ENCODE data around the gene HS3ST6. TPM values are rescaled to one million over a fixed set of nuclear protein-coding genes. Genes with fewer than 3 reads are reported as not detected.

Gene HS3ST6
- total RNA-seq, 2 experiments from 2014 or later, result not detected

GRCh38 chr16:1938910-1939309 is 20.7 kb upstream of the HS3ST6 start:
- BruUV-seq (replicated peaks), result no TSS peak
- Histone ChIP-seq H3K4me2 (ENCODE audit: low read length) (no peak overlapping the region), H3K36me3 (ENCODE audit: insufficient read depth, low read length) (no peaks in the 10 kb centered on the region), H4K20me1 (ENCODE audit: insufficient read depth, low read length) (no peaks in the 10 kb centered on the region), H3K4me1 (ENCODE audit: insufficient read depth, low read length, poor library complexity, severe bottlenecking) (peaks cover 18% of the 10 kb centered on the region), H3K9me3 (ENCODE audit: low read length) (no peaks in the 10 kb centered on the region), H3K27ac (ENCODE audit: low read depth, low read length, poor library complexity, severe bottlenecking) (no peak overlapping the region), H3K4me3 (ENCODE audit: low read depth, low read length, poor library complexity, severe bottlenecking) (no peak overlapping the region), H3K9me2 (ENCODE audit: insufficient read depth, low read length) (no peaks in the 10 kb centered on the region), H2AFZ (ENCODE audit: low read length) (no peak overlapping the region), H3K79me2 (ENCODE audit: insufficient read depth, low read depth, low read length) (no peaks in the 10 kb centered on the region)
- intact Hi-C loops (cut with micrococcal nuclease; ENCODE audit: unreplicated experiment), result no loop called here
- TF ChIP-seq CTCF (conservative IDR thresholded peaks at IDR 0.05; ENCODE audit: low read length) (no peak), EZH2phosphoT487 (IDR thresholded peaks at IDR 0.05; ENCODE audit: borderline replicate concordance, low read depth, low read length) (no peak)
- no peak for DNase-seq (ENCODE audit: low spot score)
- POLR2A ChIA-PET, result interaction anchor here (0.5 kb wide), 2 partner anchors 9 to 17 kb away, joined by 3 read pairs; no protein-coding TSS in a partner anchor
- CTCF ChIA-PET (ENCODE audit: unreplicated experiment), result no interaction called here

- no peaks in the 10 kb centered on the region for H3K79me2 ChIP-seq (ENCODE audit: insufficient read depth, low read depth, low read length)
- TF ChIP-seq CTCF (conservative IDR thresholded peaks at IDR 0.05; ENCODE audit: low read length) (no peak), EZH2phosphoT487 (IDR thresholded peaks at IDR 0.05; ENCODE audit: borderline replicate concordance, low read depth, low read length) (no peak)
- DNase-seq (ENCODE audit: low spot score), result no peak
- no peaks in the 10 kb centered on the region for H3K36me3 ChIP-seq (ENCODE audit: insufficient read depth, low read length)
- no peak overlapping the region for H2AFZ ChIP-seq (ENCODE audit: low read length)
- H3K9me2 ChIP-seq (ENCODE audit: insufficient read depth, low read length), result no peaks in the 10 kb centered on the region
- H3K4me1 ChIP-seq (ENCODE audit: insufficient read depth, low read length, poor library complexity, severe bottlenecking), result peaks cover 13% of the 10 kb centered on the region
- H3K4me3 ChIP-seq (ENCODE audit: low read depth, low read length, poor library complexity, severe bottlenecking), result no peak overlapping the region
- H3K9me3 ChIP-seq (ENCODE audit: low read length), result no peaks in the 10 kb centered on the region
- ChIA-PET POLR2A (interaction anchor here (0.5 kb wide), 2 partner anchors 10 to 18 kb away, joined by 3 read pairs; no protein-coding TSS in a partner anchor), CTCF (ENCODE audit: unreplicated experiment) (no interaction called here)
- TSS peak; percentile 62 for BruUV-seq (replicated peaks)
- no peak overlapping the region for H3K4me2 ChIP-seq (ENCODE audit: low read length)
- intact Hi-C loops (cut with micrococcal nuclease; ENCODE audit: unreplicated experiment), result no loop called here
- no peak overlapping the region for H3K27ac ChIP-seq (ENCODE audit: low read depth, low read length, poor library complexity, severe bottlenecking)
- no peaks in the 10 kb centered on the region for H4K20me1 ChIP-seq (ENCODE audit: insufficient read depth, low read length)
Measured at GRCh38 chr16:1938316-1938715, 20.1 kb upstream of the HS3ST6 start.

- DNase-seq (ENCODE audit: low spot score), result no peak
- Histone ChIP-seq H3K27ac (ENCODE audit: low read depth, low read length, poor library complexity, severe bottlenecking) (no peak overlapping the region), H3K4me2 (ENCODE audit: low read length) (no peak overlapping the region), H2AFZ (ENCODE audit: low read length) (no peak overlapping the region), H3K36me3 (ENCODE audit: insufficient read depth, low read length) (no peaks in the 10 kb centered on the region), H3K4me3 (ENCODE audit: low read depth, low read length, poor library complexity, severe bottlenecking) (no peak overlapping the region), H3K4me1 (ENCODE audit: insufficient read depth, low read length, poor library complexity, severe bottlenecking) (peaks cover 6% of the 10 kb centered on the region), H3K79me2 (ENCODE audit: insufficient read depth, low read depth, low read length) (no peaks in the 10 kb centered on the region), H3K9me2 (ENCODE audit: insufficient read depth, low read length) (no peaks in the 10 kb centered on the region), H4K20me1 (ENCODE audit: insufficient read depth, low read length) (no peaks in the 10 kb centered on the region), H3K9me3 (ENCODE audit: low read length) (no peaks in the 10 kb centered on the region)
- TF ChIP-seq EZH2phosphoT487 (IDR thresholded peaks at IDR 0.05; ENCODE audit: borderline replicate concordance, low read depth, low read length), result no peak
- TF ChIP-seq CTCF (conservative IDR thresholded peaks at IDR 0.05; ENCODE audit: low read length), result no peak
- intact Hi-C loops (cut with micrococcal nuclease; ENCODE audit: unreplicated experiment), result no loop called here
- BruUV-seq (replicated peaks), result no TSS peak
- POLR2A ChIA-PET, result no interaction called here
- CTCF ChIA-PET (ENCODE audit: unreplicated experiment), result no interaction called here
Measured at GRCh38 chr16:1936945-1937479, 18.8 kb upstream of the HS3ST6 start.

Measured in OCI-LY7 (cell line).